NB4 (cell line): ENCODE results near the gene KCNQ1.

ENCODE experiments used
- POLR2A ChIP-seq: IDR thresholded peaks from 2 replicates; pipeline ENCODE4 v1.6.1; 2011; ENCODE audit warnings: mild to moderate bottlenecking; ENCODE audit not compliant: insufficient read length; ENCODE audit errors: extremely low read depth
- TF ChIP-seq, protein P1 (sequence below): IDR thresholded peaks from one replicate; pipeline ENCODE4 v1.5.1; 2012; ENCODE audit warnings: low read depth, low read length

DNA sequence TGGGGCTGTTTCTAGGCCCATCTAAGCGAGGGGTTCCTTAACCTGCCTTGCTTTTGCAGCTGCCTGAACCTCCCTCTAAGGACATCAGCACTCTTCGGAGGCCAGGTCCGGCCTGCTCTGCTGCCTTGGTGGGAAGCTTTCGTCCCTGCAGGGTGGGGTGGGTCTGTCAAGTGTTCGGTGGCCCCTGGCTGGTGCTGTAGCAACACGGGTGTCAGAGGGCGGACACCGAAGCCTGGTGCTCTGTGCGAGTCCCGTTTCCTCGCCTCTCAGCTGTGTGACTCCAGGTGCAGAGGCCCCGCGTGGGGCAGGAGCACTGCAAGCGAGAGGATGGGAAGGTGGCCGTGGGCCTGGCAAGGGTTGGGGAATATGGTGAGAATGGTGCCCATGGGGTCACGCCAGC, 376.2 kb downstream of the KCNQ1 start:
- TF ChIP-seq, protein P1, sequence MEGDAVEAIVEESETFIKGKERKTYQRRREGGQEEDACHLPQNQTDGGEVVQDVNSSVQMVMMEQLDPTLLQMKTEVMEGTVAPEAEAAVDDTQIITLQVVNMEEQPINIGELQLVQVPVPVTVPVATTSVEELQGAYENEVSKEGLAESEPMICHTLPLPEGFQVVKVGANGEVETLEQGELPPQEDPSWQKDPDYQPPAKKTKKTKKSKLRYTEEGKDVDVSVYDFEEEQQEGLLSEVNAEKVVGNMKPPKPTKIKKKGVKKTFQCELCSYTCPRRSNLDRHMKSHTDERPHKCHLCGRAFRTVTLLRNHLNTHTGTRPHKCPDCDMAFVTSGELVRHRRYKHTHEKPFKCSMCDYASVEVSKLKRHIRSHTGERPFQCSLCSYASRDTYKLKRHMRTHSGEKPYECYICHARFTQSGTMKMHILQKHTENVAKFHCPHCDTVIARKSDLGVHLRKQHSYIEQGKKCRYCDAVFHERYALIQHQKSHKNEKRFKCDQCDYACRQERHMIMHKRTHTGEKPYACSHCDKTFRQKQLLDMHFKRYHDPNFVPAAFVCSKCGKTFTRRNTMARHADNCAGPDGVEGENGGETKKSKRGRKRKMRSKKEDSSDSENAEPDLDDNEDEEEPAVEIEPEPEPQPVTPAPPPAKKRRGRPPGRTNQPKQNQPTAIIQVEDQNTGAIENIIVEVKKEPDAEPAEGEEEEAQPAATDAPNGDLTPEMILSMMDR, result no peak
- no peak for TF ChIP-seq POLR2A
